Measurements from ENCODE around the gene TBKBP1. TPM values are rescaled to one million over a fixed set of nuclear protein-coding genes. Genes with fewer than 3 reads are reported as not detected.

Gene TBKBP1
- total RNA-seq, 1 donor from 2014 or later: 52.7 TPM

DNA sequence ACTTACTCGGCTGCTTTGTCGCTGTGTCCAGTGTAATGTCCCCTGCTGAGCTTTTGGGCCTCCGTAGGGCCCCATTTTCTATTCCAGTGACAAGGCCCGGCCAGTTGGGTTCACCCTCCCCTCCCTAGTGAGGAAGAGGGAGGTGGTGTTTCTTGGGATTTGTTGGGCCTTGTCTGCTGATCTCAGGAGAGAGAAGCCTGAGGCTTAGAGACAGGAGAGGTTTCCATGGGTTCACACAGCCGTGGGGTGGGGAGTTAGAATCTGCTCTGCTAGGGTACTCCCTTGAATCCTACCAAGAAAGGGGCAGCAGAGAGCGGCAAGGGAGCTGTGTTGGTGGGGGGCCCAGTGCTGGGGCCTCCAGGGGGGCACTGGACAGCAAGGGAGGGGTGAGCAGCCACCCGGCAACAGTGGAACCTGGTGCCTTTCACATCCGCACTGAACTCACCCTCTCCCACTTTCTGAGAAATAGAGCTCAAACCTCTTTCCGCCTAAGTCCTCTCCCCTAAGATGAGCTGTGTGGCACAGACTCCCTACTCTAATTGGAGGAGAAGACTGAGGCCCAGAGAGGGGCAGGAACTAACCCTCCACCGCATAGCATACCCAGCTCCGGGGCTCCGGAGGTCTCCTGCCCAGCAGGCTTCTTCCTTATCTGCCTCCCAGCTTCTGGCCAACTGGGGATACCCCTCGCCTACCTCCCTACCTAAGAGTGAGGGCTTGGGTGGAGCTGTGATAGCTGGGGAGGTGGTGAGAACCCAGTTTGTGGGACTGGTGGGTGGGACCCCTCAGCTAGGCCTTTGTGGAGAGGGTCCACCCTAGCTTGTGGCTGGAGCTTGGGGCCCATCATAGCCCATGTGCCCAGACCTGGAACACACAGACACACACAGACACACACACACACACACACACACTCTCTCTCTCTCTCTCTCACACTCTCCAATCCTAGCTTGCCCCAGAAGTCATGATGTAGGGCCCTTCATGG, 6.8 kb downstream of the TBKBP1 start:
- peaks cover 5% of the 10 kb centered on the region for H3K4me1 Mint-ChIP-seq
- no peak overlapping the region for H3K4me3 Mint-ChIP-seq
- no peaks in the 10 kb centered on the region for H3K9me3 Mint-ChIP-seq
- no peak for DNase-seq (ENCODE audit: low spot score in 2 of 2, unreplicated experiment in 2 of 2)
- peaks cover 9% of the 10 kb centered on the region for H3K36me3 Mint-ChIP-seq
- H3K27me3 Mint-ChIP-seq (ENCODE audit: low read depth): no peaks in the 10 kb centered on the region
- H3K27ac Mint-ChIP-seq: no peak overlapping the region
- TF ChIP-seq, protein P1, sequence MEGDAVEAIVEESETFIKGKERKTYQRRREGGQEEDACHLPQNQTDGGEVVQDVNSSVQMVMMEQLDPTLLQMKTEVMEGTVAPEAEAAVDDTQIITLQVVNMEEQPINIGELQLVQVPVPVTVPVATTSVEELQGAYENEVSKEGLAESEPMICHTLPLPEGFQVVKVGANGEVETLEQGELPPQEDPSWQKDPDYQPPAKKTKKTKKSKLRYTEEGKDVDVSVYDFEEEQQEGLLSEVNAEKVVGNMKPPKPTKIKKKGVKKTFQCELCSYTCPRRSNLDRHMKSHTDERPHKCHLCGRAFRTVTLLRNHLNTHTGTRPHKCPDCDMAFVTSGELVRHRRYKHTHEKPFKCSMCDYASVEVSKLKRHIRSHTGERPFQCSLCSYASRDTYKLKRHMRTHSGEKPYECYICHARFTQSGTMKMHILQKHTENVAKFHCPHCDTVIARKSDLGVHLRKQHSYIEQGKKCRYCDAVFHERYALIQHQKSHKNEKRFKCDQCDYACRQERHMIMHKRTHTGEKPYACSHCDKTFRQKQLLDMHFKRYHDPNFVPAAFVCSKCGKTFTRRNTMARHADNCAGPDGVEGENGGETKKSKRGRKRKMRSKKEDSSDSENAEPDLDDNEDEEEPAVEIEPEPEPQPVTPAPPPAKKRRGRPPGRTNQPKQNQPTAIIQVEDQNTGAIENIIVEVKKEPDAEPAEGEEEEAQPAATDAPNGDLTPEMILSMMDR (IDR thresholded peaks at IDR 0.05; ENCODE audit: unreplicated experiment): no peak

DNA sequence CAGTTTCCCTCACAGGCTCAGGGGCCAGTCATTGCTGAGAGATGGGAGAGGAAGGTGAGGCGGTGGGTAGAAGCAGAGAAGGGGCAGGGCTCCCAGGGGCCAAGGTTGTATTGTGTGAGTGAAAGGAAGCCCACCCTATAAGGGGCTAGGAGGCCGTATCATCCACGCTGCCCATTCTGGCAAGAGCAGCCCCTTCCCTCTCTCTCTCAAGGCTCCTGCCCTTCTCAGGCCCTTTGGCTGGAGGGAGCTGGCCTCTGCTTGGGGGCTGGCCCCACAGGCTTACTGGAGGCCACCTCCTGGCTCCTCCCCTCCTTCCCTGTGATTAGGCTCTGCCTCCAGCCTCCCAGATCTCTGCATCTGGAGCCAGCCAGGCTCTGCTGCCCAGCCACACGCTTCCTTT, 7.6 kb downstream of the TBKBP1 start:
- Mint-ChIP-seq H3K36me3 (peaks cover 9% of the 10 kb centered on the region), H3K4me3 (no peak overlapping the region), H3K4me1 (peaks cover 5% of the 10 kb centered on the region), H3K27me3 (ENCODE audit: low read depth) (no peaks in the 10 kb centered on the region), H3K9me3 (no peaks in the 10 kb centered on the region), H3K27ac (no peak overlapping the region)
- TF ChIP-seq, protein P1 (IDR thresholded peaks at IDR 0.05; ENCODE audit: unreplicated experiment): no peak
- no peak for DNase-seq (ENCODE audit: low spot score in 2 of 2, unreplicated experiment in 2 of 2)

DNA sequence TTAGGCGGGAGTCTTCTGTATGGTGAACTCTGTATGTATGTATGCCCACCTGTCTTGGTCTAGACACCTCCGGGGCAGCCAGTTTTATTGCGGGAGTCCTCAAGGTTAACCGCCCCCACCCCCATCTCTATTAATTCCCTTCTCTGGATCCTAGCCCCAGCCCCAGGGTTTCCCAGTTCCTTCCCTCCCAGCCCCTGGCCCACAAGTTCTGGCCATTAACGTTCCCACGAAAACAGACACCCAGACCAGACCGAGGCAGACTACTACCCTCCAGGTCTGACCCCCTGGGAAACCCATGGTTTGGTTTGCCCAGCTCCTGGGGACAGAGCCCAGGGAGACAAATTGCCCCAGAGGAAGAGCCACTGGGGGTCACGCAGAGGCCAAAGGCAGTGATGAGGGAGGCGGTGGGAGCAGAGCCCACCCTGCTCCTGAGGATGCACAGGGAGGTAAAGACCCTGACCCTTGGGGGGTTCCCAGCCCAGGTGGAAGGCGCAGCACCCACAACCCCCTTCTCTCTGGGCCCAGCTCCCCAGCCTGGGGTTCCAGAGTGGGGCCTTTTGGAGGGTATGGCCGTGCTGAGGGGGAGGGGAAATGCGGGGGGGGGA, 8.5 kb downstream of the TBKBP1 start:
- TF ChIP-seq, protein P1 (IDR thresholded peaks at IDR 0.05; ENCODE audit: unreplicated experiment): no peak
- Mint-ChIP-seq H3K27ac (no peak overlapping the region), H3K4me3 (no peak overlapping the region), H3K4me1 (peaks cover 5% of the 10 kb centered on the region), H3K9me3 (no peaks in the 10 kb centered on the region), H3K27me3 (ENCODE audit: low read depth) (peaks cover 5% of the 10 kb centered on the region), H3K36me3 (peaks cover 9% of the 10 kb centered on the region)
- no peak for DNase-seq (ENCODE audit: low spot score in 2 of 2, unreplicated experiment in 2 of 2)

DNA sequence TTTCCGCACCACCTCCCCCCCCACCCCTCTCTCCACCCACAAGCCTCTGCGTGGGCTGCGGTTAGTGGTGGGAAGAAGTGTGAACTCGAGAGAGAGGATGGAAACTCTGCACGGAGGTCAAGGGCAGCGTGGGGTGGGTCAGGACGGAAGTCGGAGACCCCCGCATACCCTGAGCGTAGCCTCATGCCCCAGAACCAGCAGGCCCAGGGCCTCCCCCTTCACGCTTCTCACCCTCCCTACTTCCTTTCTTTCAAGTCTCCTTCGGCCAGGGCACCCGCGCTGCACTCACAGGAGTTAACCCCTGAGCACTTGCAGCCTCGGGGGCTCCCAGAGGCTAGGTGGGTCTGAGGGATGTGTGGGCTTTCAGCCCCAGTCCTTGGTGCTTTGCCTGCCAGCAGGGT, 9.2 kb downstream of the TBKBP1 start:
- H3K4me3 Mint-ChIP-seq: no peak overlapping the region
- H3K4me1 Mint-ChIP-seq: peaks cover 5% of the 10 kb centered on the region
- no peak for DNase-seq (ENCODE audit: low spot score in 2 of 2, unreplicated experiment in 2 of 2)
- no peaks in the 10 kb centered on the region for H3K9me3 Mint-ChIP-seq
- no peak overlapping the region for H3K27ac Mint-ChIP-seq
- peaks cover 11% of the 10 kb centered on the region for H3K36me3 Mint-ChIP-seq
- peaks cover 12% of the 10 kb centered on the region for H3K27me3 Mint-ChIP-seq (ENCODE audit: low read depth)
- TF ChIP-seq, protein P1 (IDR thresholded peaks at IDR 0.05; ENCODE audit: unreplicated experiment): no peak

DNA sequence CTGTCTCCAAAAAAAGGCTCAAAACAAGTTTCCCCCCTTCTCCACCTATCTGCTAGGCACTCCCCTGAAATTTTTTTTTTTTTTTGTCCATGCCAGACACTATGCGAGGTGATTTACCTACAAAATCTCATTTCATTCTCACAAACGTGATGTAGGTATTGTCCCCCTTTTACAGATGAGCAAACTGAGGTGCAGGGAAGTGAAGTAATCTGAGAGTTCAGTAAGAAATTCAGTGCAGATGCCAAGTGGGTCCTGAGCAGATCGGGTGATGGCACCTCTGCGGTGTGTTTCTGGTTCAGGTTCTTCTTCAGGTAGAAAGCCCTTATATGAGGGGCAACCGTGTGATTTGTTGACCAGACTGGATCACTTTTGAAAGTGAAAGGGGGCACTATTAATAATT, 9.7 kb downstream of the TBKBP1 start:
- peaks cover 11% of the 10 kb centered on the region for H3K36me3 Mint-ChIP-seq
- no peak overlapping the region for H3K4me3 Mint-ChIP-seq
- no peak overlapping the region for H3K27ac Mint-ChIP-seq
- TF ChIP-seq, protein P1 (IDR thresholded peaks at IDR 0.05; ENCODE audit: unreplicated experiment): no peak
- DNase-seq (ENCODE audit: low spot score in 2 of 2, unreplicated experiment in 2 of 2): no peak
- peaks cover 14% of the 10 kb centered on the region for H3K27me3 Mint-ChIP-seq (ENCODE audit: low read depth)
- no peaks in the 10 kb centered on the region for H3K9me3 Mint-ChIP-seq
- H3K4me1 Mint-ChIP-seq: peaks cover 5% of the 10 kb centered on the region
